ENCODE results near the gene ESRRG.
A peak's percentile ranks its signal among the peaks of the same experiment; 100 is the strongest.
"Not testable (repeated sequence)": the region's sequence is repeated elsewhere in the genome, so short reads cannot be mapped to it uniquely, and the experiment has no call there.

The ESRRG gene

DNA sequence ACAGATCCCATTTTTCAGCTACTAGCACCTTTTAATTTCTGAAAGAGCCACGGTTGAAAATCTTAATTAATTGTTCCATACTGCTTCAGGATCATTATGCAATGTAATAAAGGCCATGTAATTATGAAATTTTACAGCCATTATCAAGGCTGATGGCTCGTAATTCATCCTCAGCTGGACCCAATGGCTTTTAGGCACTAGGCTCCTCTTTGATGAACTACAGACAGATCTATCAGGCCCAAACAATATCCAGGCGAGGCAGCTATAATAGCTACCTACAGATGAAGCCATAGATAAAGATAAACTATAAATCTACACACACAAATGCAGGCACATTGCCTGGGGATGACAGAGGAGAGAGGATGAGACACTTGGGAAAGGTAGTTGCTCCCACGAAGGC, 189.5 kb downstream of the ESRRG start:
- Histone ChIP-seq H3K4me3 (ENCODE audit: low read length in 2 of 2) (no peak overlapping the region), H2BK120ac (ENCODE audit: low read depth, low read length) (no peak overlapping the region), H3K9me3 (replicated peaks in 1 of 2; ENCODE audit: control insufficient read depth in 2 of 2, insufficient read depth in 1 of 2, low read depth in 1 of 2, low read length in 2 of 2) (no peaks in the 10 kb centered on the region), H4K8ac (ENCODE audit: low read depth, low read length) (no peak overlapping the region), H2AK5ac (ENCODE audit: low read depth, low read length) (no peak overlapping the region), H3K79me1 (ENCODE audit: low read depth, low read length) (no peaks in the 10 kb centered on the region), H3K27ac (replicated peaks; ENCODE audit: low read length) (no peak overlapping the region), H3K4me2 (ENCODE audit: insufficient read depth, low read length, poor library complexity, severe bottlenecking) (no peak overlapping the region), H3K9ac (ENCODE audit: low read depth, low read length, poor library complexity) (no peak overlapping the region), H3K18ac (ENCODE audit: low read length) (no peak overlapping the region), H2BK5ac (ENCODE audit: low read length) (no peak overlapping the region), H4K91ac (ENCODE audit: low read depth, low read length, poor library complexity) (no peak overlapping the region), H3K4me1 (ENCODE audit: control insufficient read depth in 2 of 2, insufficient read depth in 1 of 2, low read depth in 1 of 2, low read length in 2 of 2) (peaks cover 0 to 3% of the 10 kb centered on the region in 2 donors), H3K14ac (ENCODE audit: low read length) (no peak overlapping the region), H3K36me3 (replicated peaks in 1 of 2; ENCODE audit: control insufficient read depth in 2 of 2, insufficient read depth in 2 of 2, low read length in 2 of 2) (no peaks in the 10 kb centered on the region), H2BK12ac (ENCODE audit: low read length) (no peak overlapping the region), H3K4ac (ENCODE audit: low read length) (no peak overlapping the region), H2BK15ac (ENCODE audit: low read length) (no peak overlapping the region), H3K23ac (ENCODE audit: low read depth, low read length, poor library complexity) (no peak overlapping the region), H3K27me3 (ENCODE audit: control insufficient read depth in 3 of 3, insufficient read depth in 3 of 3, low read depth in 1 of 3, low read length in 3 of 3) (no peaks in the 10 kb centered on the region), H2AFZ (ENCODE audit: low read length) (no peak overlapping the region)
- WGBS, 2 donors (ENCODE audit: extremely low coverage in 2 of 2, insufficient read length in 2 of 2, insufficient replicate concordance in 1 of 2) = no CpG with 5 or more reads among the region's 4 CpGs
- DNase-seq (ENCODE audit: low spot score) = no peak

DNA sequence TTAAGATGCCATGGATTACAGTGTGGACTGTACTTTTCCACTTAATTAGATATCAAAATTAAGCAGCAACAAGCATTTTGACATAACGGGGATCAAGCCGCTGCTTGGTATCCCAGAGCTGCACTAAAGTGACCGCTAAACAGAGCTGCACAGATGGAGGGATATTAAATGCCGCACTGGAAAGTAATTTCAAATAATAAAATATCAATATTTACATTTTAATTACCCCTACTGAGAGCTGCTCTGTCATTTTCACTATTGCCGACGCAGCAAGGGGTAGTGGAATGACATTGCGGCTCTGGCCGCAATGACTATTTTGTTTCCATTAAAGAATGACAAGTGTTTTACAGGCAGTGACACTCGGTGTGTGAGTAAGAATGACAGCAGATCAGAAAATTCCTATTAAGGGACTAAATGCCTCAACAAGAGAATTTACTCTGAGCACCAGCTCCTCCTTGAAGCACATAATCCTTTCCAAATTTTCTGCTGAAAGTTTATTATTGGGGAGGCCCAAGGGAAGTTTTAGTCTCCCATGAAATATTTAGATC, 190.9 kb downstream of the ESRRG start:
- H3K4me3 ChIP-seq (ENCODE audit: low read length in 2 of 2) = no peak overlapping the region
- peaks cover 0 to 3% of the 10 kb centered on the region in 2 donors for H3K4me1 ChIP-seq (ENCODE audit: control insufficient read depth in 2 of 2, insufficient read depth in 1 of 2, low read depth in 1 of 2, low read length in 2 of 2)

DNA sequence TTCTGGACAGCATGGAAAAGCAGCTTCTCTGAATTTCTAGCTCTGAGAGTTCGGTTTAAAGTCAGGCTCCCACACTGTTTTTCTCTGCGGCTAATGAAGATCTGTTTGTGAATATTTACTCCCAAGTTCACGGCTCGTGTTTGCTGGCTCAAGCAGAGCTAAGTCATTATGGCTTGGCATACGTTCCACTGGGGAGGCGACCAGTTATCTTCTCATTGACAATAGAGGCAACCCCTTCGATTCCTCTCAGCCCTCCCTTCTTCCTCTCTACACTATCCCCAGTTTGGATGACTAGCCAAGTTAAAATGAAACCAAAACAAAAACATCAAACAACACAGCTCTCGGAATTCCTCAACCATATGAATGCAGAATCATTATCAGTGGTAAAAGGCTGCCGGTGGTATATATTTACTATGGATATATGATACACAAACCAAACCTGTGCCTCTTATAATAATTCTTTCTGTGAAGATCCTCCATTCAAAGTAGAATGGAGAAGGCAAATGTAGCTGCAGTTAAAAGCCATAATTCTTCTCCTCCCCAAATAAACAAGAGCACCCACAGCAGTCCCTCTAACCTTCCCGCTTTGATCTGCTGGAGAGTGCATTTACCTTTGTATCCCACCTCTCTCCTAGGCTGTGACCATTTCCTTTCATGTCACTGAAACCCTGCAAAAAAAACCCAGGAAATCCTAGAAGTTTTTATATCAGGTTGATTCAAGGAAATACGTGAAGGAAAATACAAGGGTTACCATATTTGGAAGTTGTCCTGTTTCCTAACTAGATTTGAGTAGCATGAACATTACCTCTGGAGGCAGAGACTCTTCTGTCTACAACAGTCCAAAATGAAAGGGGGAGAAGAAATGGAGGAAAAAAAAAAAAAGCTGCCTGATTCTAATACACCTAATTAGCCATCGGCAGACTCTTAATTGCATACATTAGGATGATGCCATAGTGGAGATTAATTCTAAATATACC, 191.7 kb downstream of the ESRRG start:
- Histone ChIP-seq H3K27me3 (ENCODE audit: control insufficient read depth in 3 of 3, insufficient read depth in 3 of 3, low read depth in 1 of 3, low read length in 3 of 3) (no peaks in the 10 kb centered on the region), H3K4me3 (ENCODE audit: low read length in 2 of 2) (no peak overlapping the region), H3K4ac (ENCODE audit: low read length) (no peak overlapping the region), H2BK5ac (ENCODE audit: low read length) (no peak overlapping the region), H3K14ac (ENCODE audit: low read length) (no peak overlapping the region), H3K4me2 (ENCODE audit: insufficient read depth, low read length, poor library complexity, severe bottlenecking) (no peak overlapping the region), H2BK12ac (ENCODE audit: low read length) (no peak overlapping the region), H3K18ac (ENCODE audit: low read length) (no peak overlapping the region), H3K27ac (replicated peaks; ENCODE audit: low read length) (no peak overlapping the region), H2BK120ac (ENCODE audit: low read depth, low read length) (no peak overlapping the region), H4K91ac (ENCODE audit: low read depth, low read length, poor library complexity) (no peak overlapping the region), H3K79me1 (ENCODE audit: low read depth, low read length) (no peaks in the 10 kb centered on the region), H3K4me1 (ENCODE audit: control insufficient read depth in 2 of 2, insufficient read depth in 1 of 2, low read depth in 1 of 2, low read length in 2 of 2) (peaks cover 0 to 3% of the 10 kb centered on the region in 2 donors), H2BK15ac (ENCODE audit: low read length) (no peak overlapping the region), H3K9me3 (replicated peaks in 1 of 2; ENCODE audit: control insufficient read depth in 2 of 2, insufficient read depth in 1 of 2, low read depth in 1 of 2, low read length in 2 of 2) (no peaks in the 10 kb centered on the region), H3K23ac (ENCODE audit: low read depth, low read length, poor library complexity) (no peak overlapping the region), H3K9ac (ENCODE audit: low read depth, low read length, poor library complexity) (no peak overlapping the region), H4K8ac (ENCODE audit: low read depth, low read length) (no peak overlapping the region), H2AK5ac (ENCODE audit: low read depth, low read length) (no peak overlapping the region), H2AFZ (ENCODE audit: low read length) (peak overlapping the region; percentile 45), H3K36me3 (replicated peaks in 1 of 2; ENCODE audit: control insufficient read depth in 2 of 2, insufficient read depth in 2 of 2, low read length in 2 of 2) (no peaks in the 10 kb centered on the region)
- DNase-seq (ENCODE audit: low spot score) = no peak
- no CpG with 5 or more reads among the region's 12 CpGs for WGBS, 2 donors (ENCODE audit: extremely low coverage in 2 of 2, insufficient read length in 2 of 2, insufficient replicate concordance in 1 of 2)

More for the DNA sequence above, 190.9 kb downstream of the ESRRG start:
- Histone ChIP-seq H3K9ac (ENCODE audit: low read depth, low read length, poor library complexity) (no peak overlapping the region), H3K27me3 (ENCODE audit: control insufficient read depth in 3 of 3, insufficient read depth in 3 of 3, low read depth in 1 of 3, low read length in 3 of 3) (no peaks in the 10 kb centered on the region), H3K4me2 (ENCODE audit: insufficient read depth, low read length, poor library complexity, severe bottlenecking) (no peak overlapping the region), H2BK12ac (ENCODE audit: low read length) (no peak overlapping the region), H2AK5ac (ENCODE audit: low read depth, low read length) (no peak overlapping the region), H4K8ac (ENCODE audit: low read depth, low read length) (no peak overlapping the region), H4K91ac (ENCODE audit: low read depth, low read length, poor library complexity) (no peak overlapping the region), H2BK15ac (ENCODE audit: low read length) (no peak overlapping the region), H3K14ac (ENCODE audit: low read length) (no peak overlapping the region), H3K4ac (ENCODE audit: low read length) (no peak overlapping the region), H3K79me1 (ENCODE audit: low read depth, low read length) (no peaks in the 10 kb centered on the region), H2BK120ac (ENCODE audit: low read depth, low read length) (no peak overlapping the region), H2BK5ac (ENCODE audit: low read length) (no peak overlapping the region), H2AFZ (ENCODE audit: low read length) (no peak overlapping the region), H3K9me3 (replicated peaks in 1 of 2; ENCODE audit: control insufficient read depth in 2 of 2, insufficient read depth in 1 of 2, low read depth in 1 of 2, low read length in 2 of 2) (no peaks in the 10 kb centered on the region), H3K23ac (ENCODE audit: low read depth, low read length, poor library complexity) (no peak overlapping the region), H3K18ac (ENCODE audit: low read length) (no peak overlapping the region), H3K27ac (replicated peaks; ENCODE audit: low read length) (no peak overlapping the region), H3K36me3 (replicated peaks in 1 of 2; ENCODE audit: control insufficient read depth in 2 of 2, insufficient read depth in 2 of 2, low read length in 2 of 2) (no peaks in the 10 kb centered on the region)
- DNase-seq (ENCODE audit: low spot score) = no peak
- no CpG with 5 or more reads among the region's 9 CpGs for WGBS, 2 donors (ENCODE audit: extremely low coverage in 2 of 2, insufficient read length in 2 of 2, insufficient replicate concordance in 1 of 2)

DNA sequence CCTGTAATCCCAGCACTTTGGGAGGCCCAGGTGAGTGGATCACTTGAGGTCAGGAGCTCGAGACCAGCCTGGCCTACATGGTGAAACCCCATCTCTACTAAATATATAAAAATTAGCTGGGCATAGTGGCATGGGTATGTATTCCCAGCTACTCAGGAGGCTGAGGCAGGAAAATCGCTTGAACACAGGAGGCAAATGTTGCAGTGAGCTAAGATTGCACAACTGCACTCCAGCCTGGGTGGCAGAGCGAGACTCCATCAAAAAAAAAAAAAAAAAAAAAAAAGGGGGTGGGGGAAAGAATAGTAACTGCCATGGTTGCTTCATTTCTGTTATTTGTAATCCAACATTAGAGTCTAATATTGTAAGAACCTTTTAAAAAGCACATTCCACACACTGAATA, 193.4 kb downstream of the ESRRG start:
- not testable (repeated sequence) for H3K79me1 ChIP-seq (ENCODE audit: low read depth, low read length); H4K91ac ChIP-seq (ENCODE audit: low read depth, low read length, poor library complexity); H2AFZ ChIP-seq (ENCODE audit: low read length); H3K14ac ChIP-seq (ENCODE audit: low read length); H3K4me1 ChIP-seq (ENCODE audit: control insufficient read depth in 2 of 2, insufficient read depth in 1 of 2, low read depth in 1 of 2, low read length in 2 of 2); H2BK15ac ChIP-seq (ENCODE audit: low read length); H3K27me3 ChIP-seq (ENCODE audit: control insufficient read depth in 3 of 3, insufficient read depth in 3 of 3, low read depth in 1 of 3, low read length in 3 of 3); H3K9me3 ChIP-seq (replicated peaks in 1 of 2; ENCODE audit: control insufficient read depth in 2 of 2, insufficient read depth in 1 of 2, low read depth in 1 of 2, low read length in 2 of 2); H3K23ac ChIP-seq (ENCODE audit: low read depth, low read length, poor library complexity); H3K18ac ChIP-seq (ENCODE audit: low read length); H2BK12ac ChIP-seq (ENCODE audit: low read length); H3K4me2 ChIP-seq (ENCODE audit: insufficient read depth, low read length, poor library complexity, severe bottlenecking); H3K9ac ChIP-seq (ENCODE audit: low read depth, low read length, poor library complexity); H3K4me3 ChIP-seq (ENCODE audit: low read length in 2 of 2); H2BK120ac ChIP-seq (ENCODE audit: low read depth, low read length); H3K4ac ChIP-seq (ENCODE audit: low read length); H3K36me3 ChIP-seq (replicated peaks in 1 of 2; ENCODE audit: control insufficient read depth in 2 of 2, insufficient read depth in 2 of 2, low read length in 2 of 2); H4K8ac ChIP-seq (ENCODE audit: low read depth, low read length); H2BK5ac ChIP-seq (ENCODE audit: low read length); H3K27ac ChIP-seq (replicated peaks; ENCODE audit: low read length); DNase-seq (ENCODE audit: low spot score); H2AK5ac ChIP-seq (ENCODE audit: low read depth, low read length)
- WGBS, 2 donors (ENCODE audit: extremely low coverage in 2 of 2, insufficient read length in 2 of 2, insufficient replicate concordance in 1 of 2) = no CpG with 5 or more reads among the region's 3 CpGs
